GM08714 (cell line): Measurements from ENCODE around the gene BHLHE40.
A peak's percentile ranks its signal among the peaks of the same experiment; 100 is the strongest.
"Not testable (repeated sequence)": the region's sequence is repeated elsewhere in the genome, so short reads cannot be mapped to it uniquely, and the experiment has no call there.

Experiments used
- H3K4me3 ChIP-seq: fragments of 200-500 bp; sonication (Bioruptor generic); 2 replicates; pipeline ENCODE4 v1.5.1; 2014; ENCODE audit warnings: mild to moderate bottlenecking, low read length, inconsistent platforms
- ZNF274 ChIP-seq: IDR thresholded peaks from 2 replicates; pipeline ENCODE4 v1.6.1; 2012; ENCODE audit warnings: mild to moderate bottlenecking, low read depth, low read length

The BHLHE40 gene

DNA sequence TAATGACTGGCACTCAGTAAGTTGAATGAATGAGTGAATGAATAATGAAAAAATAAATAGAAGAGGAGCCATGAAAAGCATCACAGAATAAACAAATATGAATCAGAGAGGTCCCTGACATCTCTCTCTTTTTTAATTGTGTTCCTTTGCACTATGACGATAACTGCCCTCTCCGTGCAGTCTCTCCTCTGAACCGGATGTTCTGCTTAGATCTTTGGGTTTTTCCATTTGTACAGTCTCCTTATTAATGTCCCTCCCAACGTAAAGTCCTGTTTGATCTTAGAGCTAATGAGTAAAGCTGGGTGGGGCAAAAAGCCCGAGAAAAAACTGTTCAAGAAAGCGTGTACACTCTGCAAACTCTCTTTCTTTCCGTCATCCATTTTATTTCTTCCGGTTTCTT lies 28.3 kb upstream of the BHLHE40 start:
- no peak for TF ChIP-seq ZNF274
- no peak overlapping the region for H3K4me3 ChIP-seq

- H3K4me3 ChIP-seq = no peak overlapping the region
- TF ChIP-seq ZNF274 = no peak
Measured at GRCh38 chr3:4953119-4953518, 26.1 kb upstream of the BHLHE40 start.

DNA sequence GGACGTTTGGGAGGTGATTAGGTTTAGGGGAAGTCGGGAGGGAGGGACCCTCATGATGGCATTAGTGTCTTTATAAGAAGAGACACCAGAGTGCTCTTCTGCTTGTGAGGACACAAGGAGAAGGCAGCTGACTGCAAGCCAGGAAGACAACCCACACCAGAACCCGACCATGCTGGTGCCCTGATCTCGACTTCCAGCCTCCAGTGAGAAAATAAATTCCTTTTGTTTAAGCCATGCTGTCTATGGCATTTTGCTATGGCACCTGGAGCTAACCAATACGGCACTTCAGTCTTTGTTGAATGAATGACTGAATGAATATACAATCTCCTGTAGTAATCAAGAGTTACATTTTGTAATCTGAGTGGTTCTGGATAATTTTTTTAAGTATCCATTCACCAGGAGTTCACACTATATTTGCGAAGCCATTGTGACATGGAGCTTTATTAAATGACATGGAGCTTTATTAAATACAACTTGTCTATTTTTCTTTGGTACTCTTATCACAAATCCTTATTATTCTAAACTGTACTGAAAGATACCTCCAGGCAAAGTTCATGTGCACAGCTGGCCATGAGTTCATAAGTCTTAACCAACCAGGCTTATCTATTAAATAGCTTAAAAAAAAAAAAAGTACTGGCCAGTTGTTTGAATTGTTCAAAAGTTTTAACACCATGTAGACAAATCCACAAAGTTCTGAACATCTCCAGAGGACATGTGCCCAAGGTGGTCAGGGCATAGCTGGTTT lies 24.8 kb upstream of the BHLHE40 start:
- no peak overlapping the region for H3K4me3 ChIP-seq
- no peak for TF ChIP-seq ZNF274

DNA sequence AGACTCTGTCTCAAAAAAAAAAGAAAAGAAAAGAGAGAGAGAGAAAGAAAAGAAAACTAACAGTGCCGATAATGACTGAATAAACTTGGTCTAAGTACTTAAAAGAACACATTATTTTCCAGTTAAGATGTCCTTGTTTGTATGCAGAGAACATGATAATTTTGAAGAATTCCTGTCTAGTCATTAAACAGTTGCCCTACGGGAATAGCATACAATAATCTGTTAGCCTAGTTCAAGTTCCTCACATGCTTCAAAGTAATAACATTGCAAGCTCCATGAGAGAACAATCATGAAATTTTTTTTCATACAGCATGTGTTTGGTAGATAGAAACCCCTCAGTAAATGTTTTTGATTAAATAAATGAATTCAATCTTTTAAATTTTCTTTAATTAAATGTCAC lies 23.1 kb upstream of the BHLHE40 start:
- H3K4me3 ChIP-seq = no peak overlapping the region
- TF ChIP-seq ZNF274 = no peak

- TF ChIP-seq ZNF274 = no peak
- no peak overlapping the region for H3K4me3 ChIP-seq
Measured at GRCh38 chr3:4956738-4957137, 22.5 kb upstream of the BHLHE40 start.

DNA sequence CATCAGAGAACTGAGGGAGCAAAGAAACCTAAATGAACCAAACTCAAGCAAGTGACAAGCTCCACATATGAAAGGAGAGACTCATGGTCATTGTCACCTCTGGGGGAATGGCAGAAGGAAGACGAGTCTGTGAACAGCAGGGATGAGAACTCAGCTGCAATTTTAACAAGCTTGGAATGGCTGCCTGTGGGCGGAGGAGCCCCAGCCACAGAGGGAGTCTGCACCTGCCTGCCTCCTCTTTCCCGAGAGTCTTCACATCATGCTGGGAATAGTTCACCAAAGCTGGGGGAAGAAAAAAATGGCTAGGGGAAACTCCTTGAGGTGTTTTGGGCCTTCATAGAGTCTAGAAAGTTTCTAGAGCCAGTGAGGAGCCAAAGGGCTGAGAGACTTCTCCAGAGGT lies 21.3 kb upstream of the BHLHE40 start:
- no peak for TF ChIP-seq ZNF274
- H3K4me3 ChIP-seq = no peak overlapping the region

DNA sequence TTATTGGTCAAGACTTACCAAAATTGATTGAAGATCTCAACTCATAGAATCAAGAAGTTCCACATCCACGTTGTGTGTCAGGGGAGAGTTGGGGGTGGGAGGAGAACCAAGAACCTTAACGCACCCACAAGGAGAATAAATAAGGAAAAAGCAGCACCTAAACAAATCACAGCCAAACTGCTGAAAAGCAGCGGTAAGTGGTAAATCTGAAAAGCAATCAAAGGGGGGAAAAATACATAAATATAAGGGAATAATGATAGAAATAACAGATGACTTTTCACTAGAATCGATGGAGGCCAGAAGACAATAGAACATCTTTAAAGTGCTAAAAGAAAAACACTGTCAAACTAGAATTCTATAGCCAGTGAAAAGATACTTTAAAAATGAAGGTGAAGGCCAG lies 20.1 kb upstream of the BHLHE40 start:
- TF ChIP-seq ZNF274 = no peak
- H3K4me3 ChIP-seq = no peak overlapping the region

DNA sequence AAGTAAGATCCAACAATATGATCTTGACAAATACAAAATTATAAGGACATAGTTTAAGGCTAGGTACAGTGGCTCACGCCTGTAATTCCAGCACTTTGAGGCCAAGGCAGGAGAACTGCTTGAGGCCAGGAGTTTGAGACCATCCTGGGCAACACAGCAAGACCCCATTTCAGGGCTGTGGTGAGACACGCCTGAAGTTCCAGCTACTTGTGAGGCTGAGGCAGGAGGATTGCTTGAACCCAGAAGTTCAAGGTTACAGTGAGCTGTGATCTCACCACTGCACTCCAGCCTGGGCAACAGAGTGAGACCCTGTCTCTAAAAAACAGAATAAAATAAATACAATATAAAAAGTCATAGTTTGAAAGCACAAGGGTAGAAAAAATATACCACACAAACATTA lies 17.4 kb upstream of the BHLHE40 start:
- H3K4me3 ChIP-seq = not testable (repeated sequence)

DNA sequence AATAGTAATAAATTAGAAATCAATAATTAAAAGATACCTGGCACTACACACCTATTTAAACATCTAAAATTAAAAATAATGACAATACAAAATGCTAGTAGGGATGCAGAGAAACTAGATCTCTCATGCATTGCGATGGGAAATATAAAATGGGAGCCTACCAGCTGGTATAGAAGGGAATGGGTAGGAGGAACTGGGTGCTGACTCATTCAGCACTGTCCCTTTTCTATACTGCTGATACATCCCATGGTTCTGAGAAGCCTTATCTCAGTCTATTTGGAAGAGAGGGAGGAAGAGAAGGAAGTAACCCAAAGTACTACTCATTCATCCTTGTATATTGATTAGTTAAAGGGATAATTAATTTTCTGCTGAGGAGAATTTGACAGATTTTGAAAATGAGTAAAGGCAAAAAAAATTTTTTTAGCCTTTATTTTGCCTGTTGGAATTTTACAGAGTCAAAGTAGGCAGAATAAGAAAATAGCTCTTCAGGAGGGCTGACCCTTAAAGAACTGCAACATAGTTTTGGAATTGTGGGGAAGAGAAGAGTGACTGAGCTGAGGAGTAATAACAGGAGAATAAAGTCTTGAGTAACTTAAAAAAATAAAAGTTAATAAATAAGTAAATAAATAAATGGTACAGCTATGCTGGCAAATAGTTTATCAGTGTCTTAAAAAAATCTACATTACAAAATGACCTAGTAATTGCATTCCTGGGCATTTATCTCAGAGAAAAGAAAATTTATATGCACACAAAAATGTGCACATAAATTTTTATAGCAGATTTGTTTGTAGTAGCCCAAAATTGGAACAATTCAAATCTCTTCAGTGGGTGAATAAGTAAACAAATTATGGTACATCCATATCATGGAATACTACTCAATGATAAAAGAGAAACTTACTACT lies 15.3 kb upstream of the BHLHE40 start:
- no peak for TF ChIP-seq ZNF274
- no peak overlapping the region for H3K4me3 ChIP-seq

DNA sequence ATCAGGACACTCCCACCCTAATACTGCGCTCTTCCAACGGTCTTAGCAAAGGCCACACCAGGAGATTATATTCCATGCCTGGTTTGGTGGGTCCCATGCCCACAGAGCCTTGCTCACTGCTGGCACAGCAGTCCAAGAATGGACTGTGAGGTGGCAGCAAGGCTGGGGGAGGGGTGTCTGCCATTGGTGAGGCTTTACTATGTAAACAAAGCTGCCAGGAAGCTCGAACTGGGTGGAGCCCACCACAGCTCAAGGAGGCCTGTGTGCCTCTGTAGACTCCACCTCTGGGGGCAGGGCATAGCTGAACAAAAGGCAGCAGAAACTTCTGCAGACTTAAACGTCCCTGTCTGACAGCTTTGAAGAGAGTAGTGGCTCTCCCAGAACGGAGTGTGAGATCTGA lies 13.2 kb upstream of the BHLHE40 start:
- H3K4me3 ChIP-seq = not testable (repeated sequence)

- not testable (repeated sequence) for H3K4me3 ChIP-seq
Measured at GRCh38 chr3:4967683-4968082, 11.6 kb upstream of the BHLHE40 start.

DNA sequence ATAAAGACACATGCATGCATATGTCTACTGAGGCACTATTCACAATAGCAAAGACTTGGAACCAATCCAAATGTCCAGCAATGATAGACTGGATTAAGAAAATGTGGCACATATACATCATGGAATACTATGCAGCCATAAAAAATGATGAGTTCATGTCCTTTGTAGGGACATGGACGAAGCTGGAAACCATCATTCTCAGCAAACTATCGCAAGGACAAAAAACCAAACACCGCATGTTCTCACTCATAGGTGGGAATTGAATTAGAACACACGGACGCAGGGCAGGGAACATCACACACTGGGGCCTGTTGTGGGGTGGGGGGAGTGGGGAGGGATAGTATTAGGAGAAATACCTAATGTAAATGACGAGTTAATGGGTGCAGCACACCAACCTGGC lies 7.8 kb upstream of the BHLHE40 start:
- H3K4me3 ChIP-seq = not testable (repeated sequence)

DNA sequence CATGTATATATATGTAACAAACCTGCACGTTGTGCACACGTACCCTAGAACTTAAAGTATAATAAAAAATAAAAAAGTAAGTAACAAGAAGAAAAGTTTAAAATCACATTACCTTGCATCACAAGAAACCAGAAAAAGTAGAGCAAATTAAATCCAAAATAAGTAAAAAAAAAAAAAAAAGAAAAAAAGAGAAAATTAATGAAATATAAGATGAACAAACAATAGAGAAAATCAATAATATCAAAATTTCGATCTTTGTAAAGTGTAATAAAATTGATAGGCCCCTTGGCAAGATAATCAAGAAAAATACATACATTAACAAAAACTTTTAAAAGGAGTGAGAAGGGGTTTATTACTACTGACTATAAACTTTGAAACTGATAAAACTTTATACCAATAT lies 7.4 kb upstream of the BHLHE40 start:
- no peak for TF ChIP-seq ZNF274
- no peak overlapping the region for H3K4me3 ChIP-seq

DNA sequence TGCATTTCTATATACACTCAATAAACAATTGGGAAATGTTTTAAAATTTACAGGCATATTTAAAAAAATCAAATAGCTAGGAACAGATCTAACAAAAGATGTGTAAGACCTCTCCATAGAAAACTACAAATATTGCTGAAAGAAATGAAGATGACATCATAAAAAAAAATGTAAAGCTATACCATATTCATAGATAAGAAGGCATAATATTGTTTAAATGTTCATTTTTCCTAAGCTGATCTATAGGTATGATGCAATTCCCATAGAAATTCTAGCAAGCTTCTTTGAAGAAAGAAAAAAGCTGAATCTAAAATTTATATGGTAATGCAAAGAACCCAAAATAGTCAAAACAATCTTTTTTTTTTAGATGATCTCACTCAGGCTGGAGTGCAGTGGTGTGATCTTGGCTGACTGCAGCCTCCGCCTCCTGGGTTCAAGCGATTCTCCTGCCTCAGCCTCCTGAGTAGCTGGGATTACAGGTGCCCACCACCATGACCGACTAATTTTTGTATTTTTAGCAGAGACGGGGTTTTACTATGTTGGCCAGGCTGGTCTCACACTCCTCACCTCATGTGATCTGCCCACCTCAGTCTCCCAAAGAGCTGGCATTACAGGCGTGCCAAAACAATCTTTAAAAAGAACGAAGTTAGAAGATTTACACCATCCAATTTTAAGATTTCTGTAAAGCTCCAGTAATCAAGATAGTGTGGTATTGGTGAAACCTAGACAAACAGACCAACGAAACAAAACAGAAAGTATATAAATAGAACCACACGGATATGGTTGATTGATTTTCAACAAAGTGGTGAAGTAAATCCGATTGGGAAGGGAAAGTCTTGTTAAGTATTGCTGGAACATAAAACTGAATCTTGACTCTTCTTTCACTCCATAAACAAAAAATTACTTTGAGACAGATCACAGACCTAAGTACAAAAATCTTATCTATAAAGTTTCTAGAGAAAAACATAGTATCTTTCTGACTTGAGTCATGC lies 6.3 kb upstream of the BHLHE40 start:
- no peak for TF ChIP-seq ZNF274
- peak overlapping the region; percentile 35; the same call in 1 of the 2 replicates for H3K4me3 ChIP-seq
